Stimulated activated CD4-positive, alpha-beta T cell treated with anti-CD3 and anti-CD28 coated beads, Interleukin-15, amount 100 ng/mL, for 1 hour (primary cell): ENCODE data around the gene FCSK.

Experiments
- DNase-seq, 2 donors: peaks; one replicate each; pipeline ENCODE4 v3.0.0-alpha.2; 2020; ENCODE audit warnings: low read depth in 1 of 2, low spot score in 1 of 2

The FCSK gene

GRCh38 chr16:70453117-70453891 lies 1.1 kb upstream of the FCSK start:
- DNase-seq, result no peak

GRCh38 chr16:70453892-70454221 lies 538 bp upstream of the FCSK start:
- no peak for DNase-seq

- DNase-seq, result no peak
These were observed 1.5 kb downstream of the FCSK start for GRCh38 chr16:70455910-70456309.

- no peak for DNase-seq
These were observed 3.2 kb downstream of the FCSK start for GRCh38 chr16:70457446-70458166.

GRCh38 chr16:70460737-70461261 lies 6.4 kb downstream of the FCSK start:
- DNase-seq, result no peak

GRCh38 chr16:70463235-70463634 lies 8.8 kb downstream of the FCSK start:
- DNase-seq, result no peak

GRCh38 chr16:70465999-70466804 lies 11.8 kb downstream of the FCSK start:
- no peak for DNase-seq

- DNase-seq, result no peak
These were observed 12.3 kb downstream of the FCSK start for GRCh38 chr16:70466805-70467076.

GRCh38 chr16:70467113-70467512 lies 12.7 kb downstream of the FCSK start:
- DNase-seq, result no peak

GRCh38 chr16:70467608-70468007 lies 13.2 kb downstream of the FCSK start:
- DNase-seq, result no peak

GRCh38 chr16:70468776-70469525 lies 14.6 kb downstream of the FCSK start:
- DNase-seq, result no peak

GRCh38 chr16:70470141-70470926 lies 15.9 kb downstream of the FCSK start:
- no peak for DNase-seq

- DNase-seq, result no peak
These were observed 16.5 kb downstream of the FCSK start for GRCh38 chr16:70470927-70471341.

- no peak for DNase-seq
These were observed 18.5 kb downstream of the FCSK start for GRCh38 chr16:70472786-70473433.

- DNase-seq, result no peak
These were observed 19.3 kb downstream of the FCSK start for GRCh38 chr16:70473446-70474319.

- DNase-seq, result no peak
These were observed 20.1 kb downstream of the FCSK start for GRCh38 chr16:70474320-70475053.

- no peak for DNase-seq
These were observed 20.9 kb downstream of the FCSK start for GRCh38 chr16:70475054-70475871.
